ENCODE results near the gene HOXB5. TPM values are rescaled to one million over a fixed set of nuclear protein-coding genes. Genes with fewer than 3 reads are reported as not detected.

HOXB5 gene
- total RNA-seq, 1 donor from 2014 or later = not detected

- H3K4me3 ChIP-seq (ENCODE audit: insufficient read depth, low read depth, low read length) = peak overlapping the region; percentile 4
- peaks cover 14% of the 10 kb centered on the region for H3K9me3 Mint-ChIP-seq (ENCODE audit: unreplicated experiment)
- peak overlapping the region; percentile 85 for H3K4me3 Mint-ChIP-seq (ENCODE audit: unreplicated experiment)
- no peaks in the 10 kb centered on the region for H4K20me1 ChIP-seq (ENCODE audit: insufficient read depth, low read length)
- H2AFZ ChIP-seq (ENCODE audit: low read depth, low read length) = no peak overlapping the region
- H3K27ac Mint-ChIP-seq (ENCODE audit: unreplicated experiment) = no peak overlapping the region
- H3K27ac ChIP-seq (ENCODE audit: low read depth, low read length) = peak overlapping the region; percentile 95
- H3K9me3 ChIP-seq (ENCODE audit: insufficient read depth, low read depth, low read length) = no peaks in the 10 kb centered on the region
- TF ChIP-seq CTCF (IDR thresholded peaks at IDR 0.05; ENCODE audit: insufficient read depth, low read depth, low read length) = no peak
- no peak for TF ChIP-seq EZH2 (IDR thresholded peaks at IDR 0.05; ENCODE audit: insufficient read depth, low read length)
- peaks cover 5% of the 10 kb centered on the region for H3K4me1 Mint-ChIP-seq (ENCODE audit: low read depth, unreplicated experiment)
- peaks cover 38% of the 10 kb centered on the region for H3K4me1 ChIP-seq (ENCODE audit: insufficient read depth, low read length)
- H3K9ac ChIP-seq (ENCODE audit: low read length) = peak overlapping the region; percentile 96
- FAIRE-seq (no peak), DNase-seq (ENCODE audit: low read depth) (no peak)
- peaks cover 2% of the 10 kb centered on the region for H3K36me3 Mint-ChIP-seq (ENCODE audit: low read depth, unreplicated experiment)
- peaks cover 78% of the 10 kb centered on the region for H3K79me2 ChIP-seq (ENCODE audit: insufficient read depth, low read length)
- H3K36me3 ChIP-seq (ENCODE audit: insufficient read depth, low read length) = no peaks in the 10 kb centered on the region
- H3K27me3 ChIP-seq (ENCODE audit: insufficient read depth, low read length) = peaks cover 41% of the 10 kb centered on the region
- H3K27me3 Mint-ChIP-seq (ENCODE audit: low read depth, unreplicated experiment) = peaks cover 83% of the 10 kb centered on the region
- H3K4me2 ChIP-seq (ENCODE audit: low read length) = peak overlapping the region; percentile 83
These were observed 48.0 kb downstream of the HOXB5 start for GRCh38 chr17:48545539-48545938.

GRCh38 chr17:48545022-48545375 lies 48.6 kb downstream of the HOXB5 start, which contains the start of gene HOXB2:
Gene HOXB2 (minus strand): TSS chr17:48545109. CDS start chr17:48544911, 198 bp downstream.
- H3K27ac Mint-ChIP-seq (ENCODE audit: unreplicated experiment) = peak within 1 kb of the TSS; percentile 94
- H2AFZ ChIP-seq (ENCODE audit: low read depth, low read length) = no peak within 1 kb of the TSS
- DNase-seq (ENCODE audit: low read depth) (no peak), FAIRE-seq (no peak)
- peaks cover 73% of the 10 kb centered on the region for H3K79me2 ChIP-seq (ENCODE audit: insufficient read depth, low read length)
- H3K9me3 Mint-ChIP-seq (ENCODE audit: unreplicated experiment) = peaks cover 12% of the 10 kb centered on the region
- peaks cover 85% of the 10 kb centered on the region for H3K27me3 Mint-ChIP-seq (ENCODE audit: low read depth, unreplicated experiment)
- peak within 1 kb of the TSS; percentile 85 for H3K4me3 Mint-ChIP-seq (ENCODE audit: unreplicated experiment)
- peak within 1 kb of the TSS; percentile 84 for H3K4me3 ChIP-seq (ENCODE audit: insufficient read depth, low read depth, low read length)
- H3K27ac ChIP-seq (ENCODE audit: low read depth, low read length) = peak within 1 kb of the TSS; percentile 95
- H3K4me2 ChIP-seq (ENCODE audit: low read length) = peak within 1 kb of the TSS; percentile 83
- no peak for TF ChIP-seq EZH2 (IDR thresholded peaks at IDR 0.05; ENCODE audit: insufficient read depth, low read length)
- no peak for TF ChIP-seq CTCF (IDR thresholded peaks at IDR 0.05; ENCODE audit: insufficient read depth, low read depth, low read length)
- H3K36me3 Mint-ChIP-seq (ENCODE audit: low read depth, unreplicated experiment) = peaks cover 2% of the 10 kb centered on the region
- H3K27me3 ChIP-seq (ENCODE audit: insufficient read depth, low read length) = peaks cover 39% of the 10 kb centered on the region
- H3K9me3 ChIP-seq (ENCODE audit: insufficient read depth, low read depth, low read length) = no peaks in the 10 kb centered on the region
- peak within 1 kb of the TSS; percentile 96 for H3K9ac ChIP-seq (ENCODE audit: low read length)
- peaks cover 5% of the 10 kb centered on the region for H3K4me1 Mint-ChIP-seq (ENCODE audit: low read depth, unreplicated experiment)
- H3K4me1 ChIP-seq (ENCODE audit: insufficient read depth, low read length) = peaks cover 37% of the 10 kb centered on the region
- no peaks in the 10 kb centered on the region for H4K20me1 ChIP-seq (ENCODE audit: insufficient read depth, low read length)
- no peaks in the 10 kb centered on the region for H3K36me3 ChIP-seq (ENCODE audit: insufficient read depth, low read length)

GRCh38 chr17:48544349-48545021 lies 49.1 kb downstream of the HOXB5 start:
- peak overlapping the region; percentile 83 for H3K4me2 ChIP-seq (ENCODE audit: low read length)
- H3K9me3 ChIP-seq (ENCODE audit: insufficient read depth, low read depth, low read length) = no peaks in the 10 kb centered on the region
- peaks cover 68% of the 10 kb centered on the region for H3K79me2 ChIP-seq (ENCODE audit: insufficient read depth, low read length)
- Mint-ChIP-seq H3K36me3 (ENCODE audit: low read depth, unreplicated experiment) (peaks cover 2% of the 10 kb centered on the region), H3K9me3 (ENCODE audit: unreplicated experiment) (peaks cover 10% of the 10 kb centered on the region), H3K27me3 (ENCODE audit: low read depth, unreplicated experiment) (peaks cover 85% of the 10 kb centered on the region), H3K27ac (ENCODE audit: unreplicated experiment) (peak overlapping the region; percentile 94), H3K4me3 (ENCODE audit: unreplicated experiment) (peak overlapping the region; percentile 85), H3K4me1 (ENCODE audit: low read depth, unreplicated experiment) (peaks cover 5% of the 10 kb centered on the region)
- peak overlapping the region; percentile 84 for H3K4me3 ChIP-seq (ENCODE audit: insufficient read depth, low read depth, low read length)
- FAIRE-seq (no peak), DNase-seq (ENCODE audit: low read depth) (peak; percentile 91)
- H3K27me3 ChIP-seq (ENCODE audit: insufficient read depth, low read length) = peaks cover 36% of the 10 kb centered on the region
- H3K9ac ChIP-seq (ENCODE audit: low read length) = peak overlapping the region; percentile 96
- H4K20me1 ChIP-seq (ENCODE audit: insufficient read depth, low read length) = no peaks in the 10 kb centered on the region
- TF ChIP-seq EZH2 (IDR thresholded peaks at IDR 0.05; ENCODE audit: insufficient read depth, low read length) (no peak), CTCF (IDR thresholded peaks at IDR 0.05; ENCODE audit: insufficient read depth, low read depth, low read length) (no peak)
- no peak overlapping the region for H2AFZ ChIP-seq (ENCODE audit: low read depth, low read length)
- peak overlapping the region; percentile 95 for H3K27ac ChIP-seq (ENCODE audit: low read depth, low read length)
- H3K4me1 ChIP-seq (ENCODE audit: insufficient read depth, low read length) = peaks cover 39% of the 10 kb centered on the region
- no peaks in the 10 kb centered on the region for H3K36me3 ChIP-seq (ENCODE audit: insufficient read depth, low read length)
